Activated effector memory CD4-positive, alpha-beta T cell treated with anti-CD3 and anti-CD28 coated beads, Interleukin-2, amount 50 U/mL, for 16 hours (primary cell): Measurements from ENCODE around the gene AKT1.
"Not testable (repeated sequence)": the region's sequence is repeated elsewhere in the genome, so short reads cannot be mapped to it uniquely, and the experiment has no call there.

Experiments
- DNase-seq: peaks from one replicate; pipeline ENCODE4 v3.0.0-alpha.2; 2020

AKT1 gene

GRCh38 chr14:104794993-104795780 lies at the start of gene AKT1:
Gene AKT1, minus strand, starts transcription at chr14:104795748. Its CDS starts 3,105 bp downstream, at chr14:104792643.
- DNase-seq, result peak; percentile 74

GRCh38 chr14:104845033-104845666 lies 49.6 kb upstream of the AKT1 start:
- DNase-seq, result peak; percentile 57

GRCh38 chr14:104844306-104845032 lies 48.9 kb upstream of the AKT1 start:
- peak; percentile 56 for DNase-seq

- DNase-seq, result peak; percentile 51
Measured at GRCh38 chr14:104843442-104844305, 48.1 kb upstream of the AKT1 start.

- peak; percentile 39 for DNase-seq
Measured at GRCh38 chr14:104843006-104843405, 47.5 kb upstream of the AKT1 start.

- no peak for DNase-seq
Measured at GRCh38 chr14:104841730-104842129, 46.2 kb upstream of the AKT1 start.

GRCh38 chr14:104836171-104836935 lies 40.8 kb upstream of the AKT1 start:
- not testable (repeated sequence) for DNase-seq

GRCh38 chr14:104830781-104831180 lies 35.2 kb upstream of the AKT1 start:
- peak; percentile 60 for DNase-seq

- peak; percentile 83 for DNase-seq
Measured at GRCh38 chr14:104827177-104828055, 31.9 kb upstream of the AKT1 start.

GRCh38 chr14:104826861-104827176 lies 31.3 kb upstream of the AKT1 start:
- no peak for DNase-seq

GRCh38 chr14:104826189-104826860 lies 30.8 kb upstream of the AKT1 start:
- DNase-seq, result peak; percentile 99

- DNase-seq, result peak; percentile 6
Measured at GRCh38 chr14:104824353-104824997, 28.9 kb upstream of the AKT1 start.

GRCh38 chr14:104822821-104823615 lies 27.5 kb upstream of the AKT1 start:
- peak; percentile 57 for DNase-seq

- peak; percentile 51 for DNase-seq
Measured at GRCh38 chr14:104821971-104822608, 26.5 kb upstream of the AKT1 start.

GRCh38 chr14:104821229-104821945 lies 25.8 kb upstream of the AKT1 start:
- peak; percentile 45 for DNase-seq

GRCh38 chr14:104820669-104821228 lies 25.2 kb upstream of the AKT1 start:
- peak; percentile 54 for DNase-seq

GRCh38 chr14:104819361-104819781 lies 23.8 kb upstream of the AKT1 start:
- peak; percentile 56 for DNase-seq
